ENCODE results near the gene ADAM33.

ADAM33 gene

GRCh38 chr20:3686867-3687321 lies 5.1 kb upstream of the ADAM33 start:
- DNase-seq: no peak

GRCh38 chr20:3686421-3686820 lies 4.6 kb upstream of the ADAM33 start:
- no peak for DNase-seq

GRCh38 chr20:3685341-3685740 lies 3.5 kb upstream of the ADAM33 start:
- DNase-seq: no peak

GRCh38 chr20:3681352-3681930 lies 369 bp downstream of the ADAM33 start:
- DNase-seq: no peak

- DNase-seq: no peak
Observed at GRCh38 chr20:3680701-3681351, 984 bp downstream of the ADAM33 start.

GRCh38 chr20:3679749-3680700 lies 1.8 kb downstream of the ADAM33 start:
- no peak for DNase-seq

GRCh38 chr20:3678856-3679720 lies 2.7 kb downstream of the ADAM33 start:
- no peak for DNase-seq

GRCh38 chr20:3678198-3678597 lies 3.6 kb downstream of the ADAM33 start:
- no peak for DNase-seq

GRCh38 chr20:3677733-3678132 lies 4.1 kb downstream of the ADAM33 start:
- DNase-seq: no peak

GRCh38 chr20:3674995-3675900 lies 6.6 kb downstream of the ADAM33 start:
- DNase-seq: no peak

- no peak for DNase-seq
Observed at GRCh38 chr20:3674447-3674846, 7.4 kb downstream of the ADAM33 start.

GRCh38 chr20:3673221-3674070 lies 8.4 kb downstream of the ADAM33 start:
- no peak for DNase-seq

- no peak for DNase-seq
Observed at GRCh38 chr20:3672547-3673171, 9.2 kb downstream of the ADAM33 start.

- no peak for DNase-seq
Observed at GRCh38 chr20:3671986-3672546, 9.7 kb downstream of the ADAM33 start.

- DNase-seq: no peak
Observed at GRCh38 chr20:3670945-3671344, 10.9 kb downstream of the ADAM33 start.

- no peak for DNase-seq
Observed at GRCh38 chr20:3670511-3670910, 11.3 kb downstream of the ADAM33 start.

- DNase-seq: no peak
Observed at GRCh38 chr20:3669710-3670367, 12.0 kb downstream of the ADAM33 start.

GRCh38 chr20:3667434-3668037 lies 14.3 kb downstream of the ADAM33 start:
- DNase-seq: no peak

GRCh38 chr20:3663858-3664257 lies 18.0 kb downstream of the ADAM33 start:
- DNase-seq: no peak
